ENCODE results near the gene ATP5PB. TPM values are rescaled to one million over a fixed set of nuclear protein-coding genes. Genes with fewer than 3 reads are reported as not detected.

ATP5PB gene
- total RNA-seq, 2 experiments from 2014 or later, result 272 to 286 TPM

DNA sequence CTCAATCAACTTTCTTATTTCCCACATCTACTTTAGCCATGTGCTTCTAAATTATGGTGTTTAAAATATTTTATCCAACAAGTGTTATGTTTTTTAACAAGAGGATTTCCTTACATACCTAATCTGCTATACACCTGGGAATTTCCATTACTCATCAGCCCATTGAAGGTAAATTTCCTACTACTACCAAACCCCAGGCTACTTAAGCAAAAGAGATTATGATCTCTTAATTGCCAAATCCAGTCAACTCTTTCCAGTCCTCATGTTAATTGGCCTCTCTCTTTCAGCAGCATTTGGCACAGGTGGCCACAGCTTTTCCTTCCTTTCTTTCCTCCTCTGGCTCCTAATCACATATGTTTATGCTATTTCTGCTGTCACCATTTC lies 19.4 kb downstream of the ATP5PB start:
- no peaks in the 10 kb centered on the region for H3K27me3 Mint-ChIP-seq
- POLR2A ChIA-PET, result interaction anchor here (0.8 to 1.6 kb wide), 3 partner anchors 10 to 850 kb away, joined by 3 to 8 read pairs (median 3); no protein-coding TSS in a partner anchor
- peaks cover 20% of the 10 kb centered on the region for H3K36me3 Mint-ChIP-seq (ENCODE audit: low read depth)
- no peak overlapping the region for H3K27ac Mint-ChIP-seq
- no peak overlapping the region for H3K4me3 Mint-ChIP-seq
- DNase-seq, result no peak
- CTCF ChIA-PET, result interaction anchor here (0.9 to 2.3 kb wide), 2 partner anchors 39 to 156 kb away, joined by 3 to 11 read pairs; no protein-coding TSS in a partner anchor
- peaks cover 11% of the 10 kb centered on the region for H3K4me1 Mint-ChIP-seq
- H3K9me3 Mint-ChIP-seq, result no peaks in the 10 kb centered on the region

DNA sequence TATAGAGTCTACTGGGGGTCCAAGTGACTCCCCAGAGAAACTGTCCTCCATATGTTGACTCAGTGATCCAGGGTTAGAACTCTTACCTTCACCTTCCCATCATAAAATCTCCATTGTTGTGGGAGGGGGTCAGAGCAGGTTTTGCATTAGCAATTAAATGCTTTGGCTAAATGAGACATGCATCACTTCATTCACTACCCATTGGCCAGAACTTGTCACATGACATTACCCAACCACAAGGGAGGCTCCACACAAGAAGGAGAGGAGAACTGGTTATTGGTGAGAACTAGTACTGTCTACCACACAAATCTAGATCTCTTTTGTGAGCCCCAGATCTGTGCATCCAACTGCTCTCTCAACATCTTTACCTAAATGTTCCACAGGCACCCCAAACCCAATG lies 20.3 kb downstream of the ATP5PB start:
- H3K9me3 Mint-ChIP-seq, result no peaks in the 10 kb centered on the region
- peaks cover 15% of the 10 kb centered on the region for H3K36me3 Mint-ChIP-seq (ENCODE audit: low read depth)
- H3K27me3 Mint-ChIP-seq, result no peaks in the 10 kb centered on the region
- ChIA-PET CTCF (interaction anchor here (0.8 to 2.3 kb wide), 3 partner anchors 11 to 155 kb away, joined by 3 to 11 read pairs (median 3); no protein-coding TSS in a partner anchor), POLR2A (interaction anchor here (0.8 to 1.6 kb wide), 3 partner anchors 9 to 850 kb away, joined by 3 to 8 read pairs (median 3); no protein-coding TSS in a partner anchor)
- H3K4me3 Mint-ChIP-seq, result no peak overlapping the region
- DNase-seq, result no peak
- H3K4me1 Mint-ChIP-seq, result peaks cover 18% of the 10 kb centered on the region
- H3K27ac Mint-ChIP-seq, result no peak overlapping the region

DNA sequence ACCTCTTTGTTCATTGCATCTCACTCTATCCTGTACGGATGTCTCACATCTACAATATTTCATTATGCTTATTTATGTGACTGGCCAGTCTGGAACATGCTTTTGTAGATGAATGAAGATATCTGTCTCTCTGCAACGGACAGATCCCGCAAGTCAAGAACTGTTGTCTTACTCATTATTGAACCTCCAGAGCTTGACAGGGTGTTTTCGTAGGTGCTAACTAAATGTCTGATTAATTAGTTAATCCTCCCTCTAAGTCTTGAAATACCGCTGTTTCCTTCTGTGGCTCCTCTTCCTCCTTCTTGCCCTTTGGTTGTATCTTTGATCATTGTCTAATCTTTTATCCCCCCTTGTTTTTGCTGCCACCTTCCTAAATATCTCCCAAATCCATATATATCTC lies 21.3 kb downstream of the ATP5PB start:
- ChIA-PET CTCF (interaction anchor here (1.6 to 9.3 kb wide), 3 partner anchors 26 to 285 kb away, joined by 4 to 90 read pairs (median 6); no protein-coding TSS in a partner anchor), POLR2A (interaction anchor here (0.6 to 9.4 kb wide), 7 partner anchors 10 to 682 kb away, joined by 3 to 175 read pairs (median 7); partner anchors contain the start of genes ADORA3, ATP5PB, TMIGD3 and WDR77)
- H3K9me3 Mint-ChIP-seq, result no peaks in the 10 kb centered on the region
- H3K36me3 Mint-ChIP-seq (ENCODE audit: low read depth), result peaks cover 12% of the 10 kb centered on the region
- no peaks in the 10 kb centered on the region for H3K27me3 Mint-ChIP-seq
- H3K27ac Mint-ChIP-seq, result no peak overlapping the region
- no peak overlapping the region for H3K4me3 Mint-ChIP-seq
- DNase-seq, result no peak
- peaks cover 26% of the 10 kb centered on the region for H3K4me1 Mint-ChIP-seq

DNA sequence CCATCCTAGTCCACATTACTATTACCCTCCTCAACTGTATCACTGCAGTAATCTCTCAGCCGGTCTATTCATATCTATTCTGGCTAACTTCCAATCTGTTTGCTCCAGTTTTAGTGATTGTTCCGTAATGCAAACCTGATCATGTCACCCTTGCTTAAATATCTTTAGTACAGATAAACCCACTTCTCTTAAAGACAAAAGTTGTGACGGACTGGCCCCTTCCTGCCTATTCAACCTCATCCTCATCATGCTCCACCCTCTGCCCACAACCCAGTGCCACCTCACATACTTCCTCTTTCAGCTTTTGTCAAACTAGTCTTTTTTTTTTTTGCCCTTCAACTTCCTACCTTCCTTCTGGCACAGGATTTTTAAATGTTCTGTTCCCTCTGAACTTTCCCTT lies 21.7 kb downstream of the ATP5PB start:
- peaks cover 12% of the 10 kb centered on the region for H3K36me3 Mint-ChIP-seq (ENCODE audit: low read depth)
- no peaks in the 10 kb centered on the region for H3K27me3 Mint-ChIP-seq
- peak; percentile 86 for DNase-seq
- no peak overlapping the region for H3K27ac Mint-ChIP-seq
- ChIA-PET CTCF (interaction anchor here (1.3 to 9.3 kb wide), 5 partner anchors 18 to 284 kb away, joined by 4 to 90 read pairs (median 4); no protein-coding TSS in a partner anchor), POLR2A (interaction anchor here (0.7 to 9.4 kb wide), 13 partner anchors 8 to 280 kb away, joined by 3 to 175 read pairs (median 5); partner anchors contain the start of genes ADORA3, ATP5PB, INKA2 and TMIGD3)
- peaks cover 30% of the 10 kb centered on the region for H3K4me1 Mint-ChIP-seq
- H3K4me3 Mint-ChIP-seq, result no peak overlapping the region
- no peaks in the 10 kb centered on the region for H3K9me3 Mint-ChIP-seq

DNA sequence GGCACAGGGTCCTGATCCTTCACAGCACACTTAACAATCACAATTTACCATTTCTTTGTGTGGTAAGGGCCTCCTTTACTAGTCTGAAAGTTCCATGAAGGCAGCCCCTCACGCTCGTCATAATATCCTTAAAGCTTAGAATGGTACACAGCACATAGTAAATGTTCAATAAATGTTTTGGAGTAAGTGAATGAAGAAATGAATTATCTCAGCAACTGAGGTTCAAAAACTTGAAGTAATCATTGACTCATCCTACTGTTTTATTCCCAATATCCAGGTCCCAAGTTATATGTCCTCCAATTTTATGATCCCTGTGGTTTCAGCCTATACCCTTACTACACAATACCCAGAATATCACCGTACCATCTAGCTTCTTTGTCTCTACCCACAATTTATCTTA lies 22.3 kb downstream of the ATP5PB start:
- Mint-ChIP-seq H3K4me1 (peaks cover 35% of the 10 kb centered on the region), H3K9me3 (no peaks in the 10 kb centered on the region), H3K36me3 (ENCODE audit: low read depth) (peaks cover 12% of the 10 kb centered on the region), H3K27me3 (no peaks in the 10 kb centered on the region), H3K27ac (no peak overlapping the region), H3K4me3 (no peak overlapping the region)
- ChIA-PET CTCF (interaction anchor here (1.3 to 9.3 kb wide), 6 partner anchors 19 to 285 kb away, joined by 4 to 90 read pairs (median 4); no protein-coding TSS in a partner anchor), POLR2A (interaction anchor here (0.7 to 9.4 kb wide), 13 partner anchors 9 to 279 kb away, joined by 3 to 175 read pairs (median 5); partner anchors contain the start of genes ADORA3, ATP5PB, INKA2 and TMIGD3)
- DNase-seq, result no peak

DNA sequence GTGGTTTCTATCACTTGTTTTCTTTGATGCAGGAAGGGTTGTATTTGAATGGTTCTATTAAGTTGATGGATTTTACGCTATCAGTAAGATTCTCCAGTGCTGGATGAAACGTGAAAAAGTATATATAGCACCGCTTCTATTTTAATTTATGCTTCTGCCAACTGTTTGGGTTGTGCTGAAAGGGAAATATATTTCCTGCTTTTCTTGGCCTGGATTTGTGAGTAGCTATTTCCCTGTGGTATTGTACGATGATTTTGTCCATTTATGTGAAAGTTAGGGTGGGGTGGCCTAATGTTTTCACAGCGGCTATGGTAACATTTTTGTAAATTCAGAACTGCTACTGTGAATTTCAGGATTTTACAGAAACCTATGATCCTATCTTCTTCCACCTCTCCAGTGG lies 24.8 kb downstream of the ATP5PB start:
- ChIA-PET CTCF (interaction anchor here (9.3 kb wide), 1 partner anchor 34 kb away, joined by 90 read pairs; no protein-coding TSS in a partner anchor), POLR2A (interaction anchor here (0.7 to 9.4 kb wide), 6 partner anchors 23 to 281 kb away, joined by 3 to 175 read pairs (median 10); partner anchors contain the start of genes ADORA3, ATP5PB, DDX20 and TMIGD3)
- Mint-ChIP-seq H3K36me3 (ENCODE audit: low read depth) (peaks cover 25% of the 10 kb centered on the region), H3K27me3 (peaks cover 11% of the 10 kb centered on the region), H3K27ac (peak overlapping the region; percentile 79), H3K9me3 (no peaks in the 10 kb centered on the region), H3K4me3 (peak overlapping the region; percentile 74), H3K4me1 (peaks cover 55% of the 10 kb centered on the region)
- no peak for DNase-seq

DNA sequence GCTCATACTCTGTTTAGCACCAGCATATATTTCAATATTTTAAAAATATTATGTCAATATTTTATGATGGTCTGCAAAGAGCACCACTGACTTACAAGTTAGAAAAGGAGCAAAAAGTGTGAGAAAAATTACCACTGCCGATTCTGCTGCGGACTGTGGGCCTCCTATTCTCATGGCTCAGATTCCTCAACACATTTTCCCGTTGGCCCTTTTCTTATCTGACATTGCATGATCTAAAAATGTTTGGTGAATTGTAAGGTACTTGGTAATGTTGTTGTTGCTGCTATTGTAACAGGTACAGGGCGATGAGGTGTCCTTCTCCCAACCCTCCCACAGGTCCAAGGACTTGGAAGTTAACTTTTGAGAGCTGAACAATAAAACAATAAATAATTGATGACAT lies 25.3 kb downstream of the ATP5PB start:
- no peak for DNase-seq
- Mint-ChIP-seq H3K27ac (no peak overlapping the region), H3K27me3 (peaks cover 12% of the 10 kb centered on the region), H3K4me3 (peak overlapping the region; percentile 74), H3K36me3 (ENCODE audit: low read depth) (peaks cover 25% of the 10 kb centered on the region), H3K4me1 (peaks cover 55% of the 10 kb centered on the region), H3K9me3 (no peaks in the 10 kb centered on the region)
- ChIA-PET CTCF (interaction anchor here (0.5 to 9.3 kb wide), 4 partner anchors 33 to 273 kb away, joined by 3 to 90 read pairs (median 7); no protein-coding TSS in a partner anchor), POLR2A (interaction anchor here (0.7 to 9.4 kb wide), 8 partner anchors 17 to 281 kb away, joined by 3 to 175 read pairs (median 10); partner anchors contain the start of genes ADORA3, ATP5PB, DDX20 and TMIGD3)

DNA sequence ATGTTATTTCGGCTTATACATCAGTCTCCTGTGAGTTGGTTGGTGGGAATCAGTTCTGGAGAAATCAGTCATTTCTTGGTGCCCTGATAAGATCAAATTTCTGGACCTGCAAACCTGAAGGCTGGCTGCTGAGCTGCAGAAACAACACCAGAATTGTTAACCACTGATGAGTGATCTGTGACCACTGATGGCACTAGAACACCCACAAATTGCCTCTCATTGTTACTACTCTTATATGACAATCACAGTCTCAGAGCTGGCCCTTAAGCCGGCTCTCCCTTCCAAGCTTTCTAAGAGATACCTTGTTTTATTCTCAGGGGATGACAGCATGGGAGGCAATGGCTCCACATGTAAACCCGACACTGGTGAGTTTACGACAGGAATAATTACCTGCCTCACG lies 26.4 kb downstream of the ATP5PB start:
- ChIA-PET CTCF (interaction anchor here (0.8 to 9.3 kb wide), 7 partner anchors 25 to 279 kb away, joined by 3 to 90 read pairs (median 4); no protein-coding TSS in a partner anchor), POLR2A (interaction anchor here (0.6 to 9.4 kb wide), 21 partner anchors 10 to 1562 kb away, joined by 3 to 175 read pairs (median 7); partner anchors contain the start of genes ADORA3, ATP5PB, DDX20 and RAP1A)
- peak overlapping the region; percentile 55 for H3K4me3 Mint-ChIP-seq
- peaks cover 25% of the 10 kb centered on the region for H3K36me3 Mint-ChIP-seq (ENCODE audit: low read depth)
- no peaks in the 10 kb centered on the region for H3K9me3 Mint-ChIP-seq
- H3K4me1 Mint-ChIP-seq, result peaks cover 55% of the 10 kb centered on the region
- peak overlapping the region; percentile 68 for H3K27ac Mint-ChIP-seq
- DNase-seq, result peak; percentile 62
- H3K27me3 Mint-ChIP-seq, result peaks cover 21% of the 10 kb centered on the region

DNA sequence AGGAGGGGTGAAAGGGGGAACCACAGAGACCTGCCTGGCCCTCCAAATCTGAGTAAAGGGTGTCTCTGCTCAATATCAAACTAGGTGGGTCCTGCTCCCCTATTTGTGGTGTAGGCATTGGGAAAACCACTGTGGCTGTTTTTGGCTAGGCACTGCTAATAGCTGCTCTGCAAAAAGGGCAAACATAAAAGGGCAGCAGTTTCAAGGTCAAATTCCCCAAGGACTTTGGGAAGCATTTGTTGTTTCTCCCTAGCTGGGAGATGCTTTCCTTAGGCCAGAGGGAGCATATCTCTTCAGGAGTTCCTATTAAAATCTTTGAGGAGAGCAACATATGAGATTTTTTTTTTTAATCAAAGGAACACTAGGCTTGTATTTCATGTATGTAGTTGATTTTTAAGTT lies 26.9 kb downstream of the ATP5PB start:
- H3K36me3 Mint-ChIP-seq (ENCODE audit: low read depth), result peaks cover 25% of the 10 kb centered on the region
- H3K4me3 Mint-ChIP-seq, result peak overlapping the region; percentile 55
- peak overlapping the region; percentile 68 for H3K27ac Mint-ChIP-seq
- POLR2A ChIA-PET, result interaction anchor here (0.6 to 9.4 kb wide), 28 partner anchors 9 to 1563 kb away, joined by 3 to 175 read pairs (median 6); partner anchors contain the start of genes ADORA3, ATP5PB, DDX20 and RAP1A
- peaks cover 55% of the 10 kb centered on the region for H3K4me1 Mint-ChIP-seq
- DNase-seq, result no peak
- CTCF ChIA-PET, result interaction anchor here (0.8 to 9.3 kb wide), 6 partner anchors 26 to 279 kb away, joined by 4 to 90 read pairs (median 4); no protein-coding TSS in a partner anchor
- H3K9me3 Mint-ChIP-seq, result no peaks in the 10 kb centered on the region
- H3K27me3 Mint-ChIP-seq, result peaks cover 24% of the 10 kb centered on the region

DNA sequence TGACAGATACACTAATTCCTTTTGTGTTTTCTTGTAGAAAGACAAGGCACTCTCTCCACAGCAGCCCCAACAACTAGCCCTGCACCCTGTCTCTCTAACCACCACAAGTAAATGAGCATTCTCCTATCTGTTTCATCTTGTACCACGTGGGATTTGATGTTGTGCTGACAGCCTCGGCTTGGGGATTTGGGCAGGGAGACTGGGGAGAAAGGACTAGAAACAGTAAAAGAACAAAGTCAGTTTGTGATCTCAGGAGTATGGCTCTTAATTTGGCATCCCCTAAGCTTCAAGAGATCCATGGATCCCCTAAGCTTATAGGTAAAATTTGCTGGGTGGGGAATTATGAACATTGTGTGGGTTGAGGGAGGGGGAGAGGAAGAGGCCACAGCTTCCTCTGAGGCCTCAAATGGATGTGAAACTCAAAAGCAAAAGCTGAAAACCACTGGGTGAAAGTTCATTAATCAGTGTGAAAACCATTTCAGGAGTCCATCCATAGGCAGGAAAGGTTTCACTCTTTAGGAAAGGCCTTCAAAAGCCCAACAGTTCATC lies 27.6 kb downstream of the ATP5PB start:
- Mint-ChIP-seq H3K4me3 (peak overlapping the region; percentile 55), H3K27ac (peak overlapping the region; percentile 68), H3K4me1 (peaks cover 59% of the 10 kb centered on the region), H3K27me3 (peaks cover 28% of the 10 kb centered on the region), H3K9me3 (no peaks in the 10 kb centered on the region), H3K36me3 (ENCODE audit: low read depth) (peaks cover 25% of the 10 kb centered on the region)
- DNase-seq, result peak; percentile 66
- ChIA-PET POLR2A (interaction anchor here (0.9 to 9.4 kb wide), 26 partner anchors 9 to 601 kb away, joined by 3 to 175 read pairs (median 6); partner anchors contain the start of genes ADORA3, ATP5PB, DDX20 and RAP1A), CTCF (interaction anchor here (1.2 to 9.3 kb wide), 4 partner anchors 22 to 270 kb away, joined by 3 to 90 read pairs (median 7); partner anchors contain the start of genes ADORA3 and TMIGD3)

DNA sequence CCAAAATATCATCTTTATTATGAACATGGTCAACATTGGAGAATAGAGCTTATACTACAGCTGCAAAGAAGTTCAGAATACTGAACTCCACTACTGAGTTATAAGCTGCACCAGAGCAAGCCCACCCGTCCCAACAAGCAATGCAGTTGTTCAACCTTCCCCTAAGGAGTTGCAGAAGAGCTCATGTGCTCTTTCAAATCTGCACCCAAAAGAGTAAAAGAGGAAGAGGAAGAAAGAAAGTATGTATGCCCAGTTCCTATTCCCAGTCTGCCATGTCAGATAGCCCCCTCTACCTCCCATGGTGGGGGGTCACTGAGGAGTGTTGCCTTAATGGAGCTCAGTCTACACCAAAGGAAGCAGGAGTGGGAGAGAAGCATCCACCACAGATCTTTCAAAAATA lies 31.4 kb downstream of the ATP5PB start:
- Mint-ChIP-seq H3K9me3 (no peaks in the 10 kb centered on the region), H3K4me3 (no peak overlapping the region), H3K36me3 (ENCODE audit: low read depth) (peaks cover 15% of the 10 kb centered on the region), H3K27ac (no peak overlapping the region), H3K4me1 (peaks cover 32% of the 10 kb centered on the region), H3K27me3 (peaks cover 42% of the 10 kb centered on the region)
- DNase-seq, result no peak
- CTCF ChIA-PET, result interaction anchor here (0.6 to 3.1 kb wide), 6 partner anchors 11 to 267 kb away, joined by 3 to 45 read pairs (median 4); no protein-coding TSS in a partner anchor
- POLR2A ChIA-PET, result interaction anchor here (2.2 kb wide), 1 partner anchor 27 kb away, joined by 12 read pairs; no protein-coding TSS in a partner anchor

All from activated CD4-positive, alpha-beta memory T cell treated with anti-CD3 and anti-CD28 coated beads, Interleukin-2, amount 10 ng/mL, durations not matched to agents 7 days and 5 days (primary cell).